WTC11 (cell line): ENCODE data around the gene SREBF1. TPM values are rescaled to one million over a fixed set of nuclear protein-coding genes. Genes with fewer than 3 reads are reported as not detected.

Experiments used
- ATAC-seq: fragments of 200-7000 bp; cut with Tn5 transposase; 2 replicates; pipeline ENCODE4 v1.10.0; 2021; ENCODE audit warnings: mild to moderate bottlenecking, moderate library complexity
- CTCF ChIA-PET: fragments of 300-600 bp; sonication (Branson Sonifier 250); formaldehyde crosslinking; loops from one replicate; lab custom pipeline; 2021; ENCODE audit warnings: antibody characterized with exemption; lab: Charles Lee
- POLR2A ChIA-PET: fragments of 350-600 bp; sonication (Branson Sonifier 250); formaldehyde crosslinking; loops from one replicate; lab custom pipeline; 2021; ENCODE audit warnings: antibody characterized with exemption; lab: Charles Lee
- DNase-seq: peaks from one replicate; pipeline ENCODE4 v3.0.0; 2021; ENCODE audit warnings: low spot score
- H3K27ac Mint-ChIP-seq: 2 replicates; pipeline ENCODE4 v1.8.0; 2021; ENCODE audit warnings: mixed read lengths
- H3K27me3 Mint-ChIP-seq: 2 replicates; pipeline ENCODE4 v1.8.0; 2021; ENCODE audit warnings: low read depth, mild to moderate bottlenecking, moderate library complexity, mixed read lengths
- H3K36me3 Mint-ChIP-seq: 2 replicates; pipeline ENCODE4 v1.8.0; 2021; ENCODE audit warnings: mixed read lengths
- H3K4me1 Mint-ChIP-seq: 2 replicates; pipeline ENCODE4 v1.8.0; 2022; ENCODE audit warnings: mixed read lengths
- H3K4me3 Mint-ChIP-seq: 2 replicates; pipeline ENCODE4 v1.8.0; 2021; ENCODE audit warnings: mild to moderate bottlenecking, moderate library complexity, mixed read lengths
- H3K9me3 Mint-ChIP-seq: 2 replicates; pipeline ENCODE4 v1.8.0; 2021; ENCODE audit warnings: mixed read lengths
- ATF2 ChIP-seq: sonication (generic); formaldehyde crosslinking; IDR thresholded peaks from 2 replicates; pipeline ENCODE4 v1.8.1; 2022; ENCODE audit warnings: low read depth, missing genetic modification reagents, borderline replicate concordance
- E2F5 ChIP-seq: sonication (generic); formaldehyde crosslinking; IDR thresholded peaks from 2 replicates; pipeline ENCODE4 v1.8.1; 2022; ENCODE audit warnings: mild to moderate bottlenecking, moderate library complexity, missing genetic modification reagents
- EMX1 ChIP-seq: fragments of 250-450 bp; sonication (Bioruptor Pico); IDR thresholded peaks from 2 replicates; pipeline ENCODE4 v1.8.0; 2021; ENCODE audit warnings: mild to moderate bottlenecking
- ETV6 ChIP-seq: sonication (generic); formaldehyde crosslinking; IDR thresholded peaks from 2 replicates; pipeline ENCODE4 v1.8.1; 2022; ENCODE audit warnings: mild to moderate bottlenecking, missing genetic modification reagents
- FOXJ3 ChIP-seq: sonication (generic); formaldehyde crosslinking; IDR thresholded peaks from 2 replicates; pipeline ENCODE4 v1.9.0; 2021; ENCODE audit warnings: missing genetic modification reagents, mild to moderate bottlenecking, borderline replicate concordance
- FOXP1 ChIP-seq: sonication (generic); formaldehyde crosslinking; IDR thresholded peaks from 2 replicates; pipeline ENCODE4 v1.8.0; 2022; ENCODE audit warnings: missing genetic modification reagents, mild to moderate bottlenecking, moderate library complexity, borderline replicate concordance
- IRF2 ChIP-seq: sonication (generic); formaldehyde crosslinking; IDR thresholded peaks from 2 replicates; pipeline ENCODE4 v1.8.0; 2022; ENCODE audit warnings: low read depth, missing genetic modification reagents, borderline replicate concordance
- KAT7 ChIP-seq: sonication (generic); formaldehyde crosslinking; IDR thresholded peaks from 2 replicates; pipeline ENCODE4 v1.8.1; 2023; ENCODE audit warnings: missing genetic modification reagents, mild to moderate bottlenecking, borderline replicate concordance
- MXD4 ChIP-seq: fragments of 250-450 bp; sonication (Bioruptor Pico); IDR thresholded peaks from 2 replicates; pipeline ENCODE4 v1.8.0; 2021; ENCODE audit warnings: mild to moderate bottlenecking, moderate library complexity, borderline replicate concordance
- NFYB ChIP-seq: sonication (generic); formaldehyde crosslinking; conservative IDR thresholded peaks from 2 replicates; pipeline ENCODE4 v1.8.0; 2022; ENCODE audit warnings: low read depth, missing genetic modification reagents
- RORB ChIP-seq: fragments of 250-450 bp; sonication (Bioruptor Pico); IDR thresholded peaks from 2 replicates; pipeline ENCODE4 v1.9.0; 2021; ENCODE audit warnings: mild to moderate bottlenecking
- SOX15 ChIP-seq: fragments of 250-450 bp; sonication (Bioruptor Pico); IDR thresholded peaks from 2 replicates; pipeline ENCODE4 v1.9.0; 2021; ENCODE audit warnings: mild to moderate bottlenecking
- USF1 ChIP-seq: sonication (generic); formaldehyde crosslinking; IDR thresholded peaks from 2 replicates; pipeline ENCODE4 v1.8.0; 2022; ENCODE audit warnings: mild to moderate bottlenecking, missing genetic modification reagents
- ZNF396 ChIP-seq: fragments of 250-450 bp; sonication (Bioruptor Pico); IDR thresholded peaks from 2 replicates; pipeline ENCODE4 v1.8.0; 2021; ENCODE audit warnings: mild to moderate bottlenecking, moderate library complexity, borderline replicate concordance
- ZNF671 ChIP-seq: fragments of 250-450 bp; sonication (Bioruptor Pico); IDR thresholded peaks from 2 replicates; pipeline ENCODE4 v1.8.0; 2021; ENCODE audit warnings: mild to moderate bottlenecking
- total RNA-seq: library from RNA; stranded (reverse); gene quantifications from 3 replicates; pipeline ENCODE4 v1.2.3, GENCODE V29; 2021
- TF ChIP-seq, protein P1 (sequence below): sonication (generic); formaldehyde crosslinking; IDR thresholded peaks from 2 replicates; pipeline ENCODE4 v1.8.0; 2023; ENCODE audit warnings: mild to moderate bottlenecking, missing genetic modification reagents
- TF ChIP-seq, protein P2 (sequence below): sonication (generic); formaldehyde crosslinking; IDR thresholded peaks from 2 replicates; pipeline ENCODE4 v1.8.1; 2022; ENCODE audit warnings: missing genetic modification reagents, borderline replicate concordance
- TF ChIP-seq, protein P3 (sequence below): sonication (generic); formaldehyde crosslinking; IDR thresholded peaks from 2 replicates; pipeline ENCODE4 v1.8.0; 2022; ENCODE audit warnings: mild to moderate bottlenecking, missing genetic modification reagents

SREBF1 gene
- total RNA-seq, 1 experiment from 2014 or later = 93.7 TPM

- TF ChIP-seq, protein P1, sequence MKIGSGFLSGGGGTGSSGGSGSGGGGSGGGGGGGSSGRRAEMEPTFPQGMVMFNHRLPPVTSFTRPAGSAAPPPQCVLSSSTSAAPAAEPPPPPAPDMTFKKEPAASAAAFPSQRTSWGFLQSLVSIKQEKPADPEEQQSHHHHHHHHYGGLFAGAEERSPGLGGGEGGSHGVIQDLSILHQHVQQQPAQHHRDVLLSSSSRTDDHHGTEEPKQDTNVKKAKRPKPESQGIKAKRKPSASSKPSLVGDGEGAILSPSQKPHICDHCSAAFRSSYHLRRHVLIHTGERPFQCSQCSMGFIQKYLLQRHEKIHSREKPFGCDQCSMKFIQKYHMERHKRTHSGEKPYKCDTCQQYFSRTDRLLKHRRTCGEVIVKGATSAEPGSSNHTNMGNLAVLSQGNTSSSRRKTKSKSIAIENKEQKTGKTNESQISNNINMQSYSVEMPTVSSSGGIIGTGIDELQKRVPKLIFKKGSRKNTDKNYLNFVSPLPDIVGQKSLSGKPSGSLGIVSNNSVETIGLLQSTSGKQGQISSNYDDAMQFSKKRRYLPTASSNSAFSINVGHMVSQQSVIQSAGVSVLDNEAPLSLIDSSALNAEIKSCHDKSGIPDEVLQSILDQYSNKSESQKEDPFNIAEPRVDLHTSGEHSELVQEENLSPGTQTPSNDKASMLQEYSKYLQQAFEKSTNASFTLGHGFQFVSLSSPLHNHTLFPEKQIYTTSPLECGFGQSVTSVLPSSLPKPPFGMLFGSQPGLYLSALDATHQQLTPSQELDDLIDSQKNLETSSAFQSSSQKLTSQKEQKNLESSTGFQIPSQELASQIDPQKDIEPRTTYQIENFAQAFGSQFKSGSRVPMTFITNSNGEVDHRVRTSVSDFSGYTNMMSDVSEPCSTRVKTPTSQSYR (CRISPR knock-in tag) = no peak
- no peak for TF ChIP-seq ATF2
- no peak for TF ChIP-seq ZNF671 (CRISPR knock-in tag)
These were observed 68.2 kb downstream of the SREBF1 start (continued) for GRCh38 chr17:17768424-17769088.

- Mint-ChIP-seq H3K4me3 (no peak overlapping the region), H3K4me1 (peaks cover 22% of the 10 kb centered on the region), H3K36me3 (no peaks in the 10 kb centered on the region), H3K27ac (no peak overlapping the region), H3K27me3 (no peaks in the 10 kb centered on the region; the same call in none of the 2 replicates), H3K9me3 (no peaks in the 10 kb centered on the region)
- TF ChIP-seq, protein P2, sequence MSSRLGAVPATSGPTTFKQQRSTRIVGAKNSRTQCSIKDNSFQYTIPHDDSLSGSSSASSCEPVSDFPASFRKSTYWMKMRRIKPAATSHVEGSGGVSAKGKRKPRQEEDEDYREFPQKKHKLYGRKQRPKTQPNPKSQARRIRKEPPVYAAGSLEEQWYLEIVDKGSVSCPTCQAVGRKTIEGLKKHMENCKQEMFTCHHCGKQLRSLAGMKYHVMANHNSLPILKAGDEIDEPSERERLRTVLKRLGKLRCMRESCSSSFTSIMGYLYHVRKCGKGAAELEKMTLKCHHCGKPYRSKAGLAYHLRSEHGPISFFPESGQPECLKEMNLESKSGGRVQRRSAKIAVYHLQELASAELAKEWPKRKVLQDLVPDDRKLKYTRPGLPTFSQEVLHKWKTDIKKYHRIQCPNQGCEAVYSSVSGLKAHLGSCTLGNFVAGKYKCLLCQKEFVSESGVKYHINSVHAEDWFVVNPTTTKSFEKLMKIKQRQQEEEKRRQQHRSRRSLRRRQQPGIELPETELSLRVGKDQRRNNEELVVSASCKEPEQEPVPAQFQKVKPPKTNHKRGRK (CRISPR knock-in tag) = no peak
- TF ChIP-seq EMX1 (CRISPR knock-in tag) (no peak), SOX15 (no peak), KAT7 (CRISPR knock-in tag) (no peak), MXD4 (CRISPR knock-in tag) (no peak), FOXP1 (CRISPR knock-in tag) (no peak), E2F5 (CRISPR knock-in tag) (no peak), ETV6 (CRISPR knock-in tag) (no peak), USF1 (CRISPR knock-in tag) (no peak), ZNF396 (CRISPR knock-in tag) (no peak), NFYB (CRISPR knock-in tag) (no peak), IRF2 (CRISPR knock-in tag) (no peak), RORB (CRISPR knock-in tag) (no peak), FOXJ3 (CRISPR knock-in tag) (no peak)
- TF ChIP-seq, protein P3, sequence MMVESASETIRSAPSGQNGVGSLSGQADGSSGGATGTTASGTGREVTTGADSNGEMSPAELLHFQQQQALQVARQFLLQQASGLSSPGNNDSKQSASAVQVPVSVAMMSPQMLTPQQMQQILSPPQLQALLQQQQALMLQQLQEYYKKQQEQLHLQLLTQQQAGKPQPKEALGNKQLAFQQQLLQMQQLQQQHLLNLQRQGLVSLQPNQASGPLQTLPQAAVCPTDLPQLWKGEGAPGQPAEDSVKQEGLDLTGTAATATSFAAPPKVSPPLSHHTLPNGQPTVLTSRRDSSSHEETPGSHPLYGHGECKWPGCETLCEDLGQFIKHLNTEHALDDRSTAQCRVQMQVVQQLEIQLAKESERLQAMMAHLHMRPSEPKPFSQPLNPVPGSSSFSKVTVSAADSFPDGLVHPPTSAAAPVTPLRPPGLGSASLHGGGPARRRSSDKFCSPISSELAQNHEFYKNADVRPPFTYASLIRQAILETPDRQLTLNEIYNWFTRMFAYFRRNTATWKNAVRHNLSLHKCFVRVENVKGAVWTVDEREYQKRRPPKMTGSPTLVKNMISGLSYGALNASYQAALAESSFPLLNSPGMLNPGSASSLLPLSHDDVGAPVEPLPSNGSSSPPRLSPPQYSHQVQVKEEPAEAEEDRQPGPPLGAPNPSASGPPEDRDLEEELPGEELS (CRISPR knock-in tag) = no peak
- TF ChIP-seq, protein P1 (CRISPR knock-in tag) = no peak
- CTCF ChIA-PET = interaction anchor here (0.6 to 0.7 kb wide), 2 partner anchors 10 to 53 kb away, joined by 3 read pairs; no protein-coding TSS in a partner anchor
- no peak for ATAC-seq
- POLR2A ChIA-PET = no interaction called here
- DNase-seq = no peak
These were observed 68.8 kb downstream of the SREBF1 start for GRCh38 chr17:17767887-17768418.
